Measurements from ENCODE around the gene DHH. TPM values are rescaled to one million over a fixed set of nuclear protein-coding genes. Genes with fewer than 3 reads are reported as not detected.

DHH gene
- total and polyA plus RNA-seq, 2 experiments from 2014 or later: not detected

- peaks cover 66% of the 10 kb centered on the region for H3K79me2 ChIP-seq (replicated peaks; ENCODE audit: insufficient read depth)
- no peak for ATAC-seq
- peaks cover 59% of the 10 kb centered on the region for H3K36me3 Mint-ChIP-seq (ENCODE audit: low read depth)
- H3K27me3 ChIP-seq (ENCODE audit: insufficient read depth): no peaks in the 10 kb centered on the region
- 0 out of 2 replicates have a peak overlapping the region, but pooled peaks have one; percentile 39 for H3K27ac ChIP-seq (ENCODE audit: low read depth)
- no peak overlapping the region; the same call in 2 of the 3 replicates for H3K4me3 Mint-ChIP-seq
- H3K4me1 ChIP-seq (ENCODE audit: insufficient read depth): peaks cover 29% of the 10 kb centered on the region
- no peak overlapping the region for H2AFZ ChIP-seq
- H3K4me1 Mint-ChIP-seq: peaks cover 42% of the 10 kb centered on the region
- no peaks in the 10 kb centered on the region for H3K9me2 ChIP-seq (ENCODE audit: insufficient read depth)
- no peaks in the 10 kb centered on the region for H3F3A ChIP-seq (replicated peaks; ENCODE audit: low read depth)
- H4K20me1 ChIP-seq (replicated peaks; ENCODE audit: insufficient read depth): peaks cover 61% of the 10 kb centered on the region
- H3K27me3 Mint-ChIP-seq (ENCODE audit: insufficient read depth, low read depth, poor library complexity): peaks cover 19% of the 10 kb centered on the region
- no peak for DNase-seq (ENCODE audit: low spot score)
- no peak overlapping the region for H3K4me3 ChIP-seq
- no peaks in the 10 kb centered on the region for H3K9me3 Mint-ChIP-seq
- H3K27ac Mint-ChIP-seq: no peak overlapping the region
- H3K36me3 ChIP-seq (ENCODE audit: insufficient read depth): peaks cover 20% of the 10 kb centered on the region; the same call in 1 of the 2 replicates
- H3K4me2 ChIP-seq: no peak overlapping the region
- TF ChIP-seq ZNF462 (CRISPR knock-in tag; IDR thresholded peaks at IDR 0.05) (no peak), CREB1 (CRISPR knock-in tag; IDR thresholded peaks at IDR 0.05; ENCODE audit: low read depth) (no peak), ZNF114 (CRISPR knock-in tag; IDR thresholded peaks at IDR 0.05) (no peak), NANOG (IDR thresholded peaks at IDR 0.05; ENCODE audit: borderline replicate concordance) (no peak), ETS1 (IDR thresholded peaks at IDR 0.05) (no peak), EZH2 (IDR thresholded peaks at IDR 0.05; ENCODE audit: low read depth, unreplicated experiment) (no peak), REST (IDR thresholded peaks at IDR 0.05; ENCODE audit: unreplicated experiment) (no peak), ZNF331 (CRISPR knock-in tag; IDR thresholded peaks at IDR 0.05; ENCODE audit: low read depth) (no peak), EZH2phosphoT487 (IDR thresholded peaks at IDR 0.05; ENCODE audit: unreplicated experiment) (no peak), STAT1 (IDR thresholded peaks at IDR 0.05; ENCODE audit: unreplicated experiment) (no peak), CTCF (conservative IDR thresholded peaks at IDR 0.05; ENCODE audit: low read depth in 2 of 2) (no peak), JUNB (IDR thresholded peaks at IDR 0.05; ENCODE audit: unreplicated experiment) (no peak), POLR2AphosphoS5 (IDR thresholded peaks at IDR 0.05; ENCODE audit: low read depth) (no peak)
Observed at GRCh38 chr12:49055092-49055491, 39.5 kb downstream of the DHH start.
